HG02623 (cell line): ENCODE measurements around the gene CASS4.
"Not testable (repeated sequence)": the region's sequence is repeated elsewhere in the genome, so short reads cannot be mapped to it uniquely, and the experiment has no call there.

Experiments
- ATAC-seq: cut with Tn5 transposase; IDR thresholded peaks from one replicate; pipeline ENCODE4 v1.9.1; 2021; ENCODE audit warnings: moderate library complexity; ENCODE audit not compliant: unreplicated experiment

The CASS4 gene

GRCh38 chr20:56411759-56412472 is at the start of gene CASS4:
TSS of gene CASS4 (plus strand) at chr20:56412260. CDS start at chr20:56412459, 199 bp downstream.
- peak; percentile 74 for ATAC-seq

GRCh38 chr20:56362833-56363413 is 49.1 kb upstream of the CASS4 start:
- no peak for ATAC-seq

GRCh38 chr20:56363491-56363890 is 48.6 kb upstream of the CASS4 start:
- no peak for ATAC-seq

GRCh38 chr20:56368351-56369134 is 43.5 kb upstream of the CASS4 start:
- ATAC-seq, result no peak

GRCh38 chr20:56369179-56369578 is 42.9 kb upstream of the CASS4 start:
- no peak for ATAC-seq

- ATAC-seq, result no peak
Observed at GRCh38 chr20:56371977-56372376, 40.1 kb upstream of the CASS4 start.

- ATAC-seq, result no peak
Observed at GRCh38 chr20:56372850-56373249, 39.2 kb upstream of the CASS4 start.

GRCh38 chr20:56373942-56374341 is 38.1 kb upstream of the CASS4 start:
- no peak for ATAC-seq

- no peak for ATAC-seq
Observed at GRCh38 chr20:56376331-56376730, 35.7 kb upstream of the CASS4 start.

- ATAC-seq, result no peak
Observed at GRCh38 chr20:56378386-56378785, 33.7 kb upstream of the CASS4 start.

GRCh38 chr20:56380375-56380774 is 31.7 kb upstream of the CASS4 start:
- no peak for ATAC-seq

- ATAC-seq, result peak; percentile 64
Observed at GRCh38 chr20:56381501-56381900, 30.6 kb upstream of the CASS4 start.

GRCh38 chr20:56382696-56383095 is 29.4 kb upstream of the CASS4 start:
- ATAC-seq, result no peak

- no peak for ATAC-seq
Observed at GRCh38 chr20:56383334-56383733, 28.7 kb upstream of the CASS4 start.

GRCh38 chr20:56385130-56385529 is 26.9 kb upstream of the CASS4 start:
- no peak for ATAC-seq

GRCh38 chr20:56386219-56386618 is 25.8 kb upstream of the CASS4 start:
- ATAC-seq, result no peak

- ATAC-seq, result no peak
Observed at GRCh38 chr20:56388882-56389281, 23.2 kb upstream of the CASS4 start.

- ATAC-seq, result no peak
Observed at GRCh38 chr20:56389807-56390206, 22.3 kb upstream of the CASS4 start.

GRCh38 chr20:56390396-56390795 is 21.7 kb upstream of the CASS4 start:
- ATAC-seq, result not testable (repeated sequence)

GRCh38 chr20:56391037-56391436 is 21.0 kb upstream of the CASS4 start:
- no peak for ATAC-seq

- ATAC-seq, result peak; percentile 26
Observed at GRCh38 chr20:56391596-56392131, 20.4 kb upstream of the CASS4 start.
